NCI-H226 (cell line): ENCODE results near the gene LYPLAL1.
"Not testable (repeated sequence)": the region's sequence is repeated elsewhere in the genome, so short reads cannot be mapped to it uniquely, and the experiment has no call there.

Experiments used
- DNase-seq: peaks from one replicate; pipeline ENCODE4 v3.0.0-alpha.2; 2015

LYPLAL1 gene

DNA sequence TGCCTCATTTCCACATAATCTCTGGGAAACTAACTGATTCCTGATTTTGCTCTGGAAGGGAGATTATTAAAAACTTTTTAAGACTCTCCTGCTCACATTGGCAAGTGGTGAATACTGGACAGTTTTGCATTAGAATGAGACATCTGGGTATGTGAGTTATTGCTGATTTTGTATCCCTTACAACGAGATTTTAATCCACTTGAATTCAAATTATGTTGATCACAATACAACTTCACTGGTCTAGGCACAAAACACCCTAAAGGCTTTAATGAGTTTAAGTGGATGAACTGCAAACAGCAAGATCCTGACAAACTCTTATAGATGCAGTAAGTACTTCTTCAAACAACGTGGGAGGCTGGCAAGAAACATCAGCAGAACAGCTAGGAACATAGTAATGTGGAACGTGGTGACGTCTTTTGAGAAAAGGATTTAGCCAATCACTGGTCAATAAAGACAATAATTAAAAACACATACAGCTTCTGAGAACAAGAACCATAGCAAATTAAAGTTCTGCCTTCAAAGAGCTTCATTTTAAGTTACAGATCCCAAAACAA lies 10.2 kb upstream of the LYPLAL1 start:
- DNase-seq, result no peak

DNA sequence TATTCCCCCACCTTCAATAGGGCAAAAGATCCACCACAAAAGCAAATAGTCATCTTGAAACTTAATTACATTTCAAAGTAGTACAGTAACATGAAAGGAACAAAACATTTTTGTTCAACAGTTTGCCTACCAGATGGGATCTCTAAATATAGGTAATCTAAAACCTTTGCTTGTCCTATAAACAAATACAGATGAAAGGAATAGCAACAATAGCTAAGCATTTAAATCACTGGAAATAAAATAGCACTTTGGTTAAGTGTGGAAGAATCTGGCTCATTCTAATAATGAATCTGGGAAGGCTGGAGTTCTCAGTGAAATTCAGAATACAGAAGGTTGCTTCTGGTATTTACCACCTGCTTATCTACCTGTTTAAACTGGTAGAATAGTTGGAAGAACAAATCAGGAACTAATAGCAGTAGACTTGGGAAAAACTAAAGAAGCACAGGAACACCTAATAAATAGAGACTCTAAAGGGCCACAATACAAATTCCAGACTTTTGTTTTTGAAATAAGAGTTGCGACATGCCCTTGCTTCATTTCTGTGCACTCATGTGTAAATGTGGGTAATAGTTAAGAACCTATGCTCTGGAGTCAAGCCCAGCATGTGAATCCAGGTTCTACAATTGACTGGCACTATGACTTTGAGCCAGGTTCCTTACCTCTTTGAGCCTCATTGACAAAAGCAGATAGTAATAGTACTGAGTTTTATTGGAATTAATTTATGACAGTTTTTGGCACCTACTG lies 2.3 kb upstream of the LYPLAL1 start:
- DNase-seq, result peak; percentile 2

DNA sequence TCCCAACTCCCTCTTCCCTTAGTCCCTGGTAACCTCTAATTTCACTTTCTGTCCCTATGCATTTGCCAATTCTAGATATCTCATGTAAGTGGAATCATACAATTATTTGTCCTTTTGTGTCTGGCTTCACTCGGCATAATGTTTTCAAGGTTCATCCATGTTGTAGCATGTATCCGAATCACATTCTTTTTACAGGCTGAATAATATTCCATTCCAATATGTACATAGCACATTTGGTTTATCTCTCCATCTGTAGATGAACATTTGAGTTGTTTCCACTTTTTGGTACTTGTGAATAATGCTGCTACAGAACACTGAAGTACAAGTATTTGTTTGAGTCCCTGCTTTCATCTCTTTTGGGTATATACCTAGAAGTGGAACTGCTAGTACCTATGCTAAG lies 857 bp upstream of the LYPLAL1 start:
- no peak for DNase-seq

DNA sequence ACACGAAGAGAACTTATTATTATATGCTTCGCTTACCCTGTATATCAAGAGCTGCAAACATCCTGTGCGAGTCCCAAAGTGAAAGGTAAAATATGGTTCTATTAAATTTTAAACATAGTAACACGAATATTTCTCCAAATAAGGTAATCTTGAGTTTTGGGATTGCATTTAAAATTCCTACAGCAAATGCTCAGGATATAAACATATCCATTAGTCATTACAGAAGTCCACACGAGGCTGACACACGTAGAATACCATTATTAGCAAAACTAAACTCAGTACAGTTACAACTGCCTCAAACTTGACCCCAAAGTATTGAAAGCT lies 282 bp upstream of the LYPLAL1 start:
- DNase-seq, result no peak

DNA sequence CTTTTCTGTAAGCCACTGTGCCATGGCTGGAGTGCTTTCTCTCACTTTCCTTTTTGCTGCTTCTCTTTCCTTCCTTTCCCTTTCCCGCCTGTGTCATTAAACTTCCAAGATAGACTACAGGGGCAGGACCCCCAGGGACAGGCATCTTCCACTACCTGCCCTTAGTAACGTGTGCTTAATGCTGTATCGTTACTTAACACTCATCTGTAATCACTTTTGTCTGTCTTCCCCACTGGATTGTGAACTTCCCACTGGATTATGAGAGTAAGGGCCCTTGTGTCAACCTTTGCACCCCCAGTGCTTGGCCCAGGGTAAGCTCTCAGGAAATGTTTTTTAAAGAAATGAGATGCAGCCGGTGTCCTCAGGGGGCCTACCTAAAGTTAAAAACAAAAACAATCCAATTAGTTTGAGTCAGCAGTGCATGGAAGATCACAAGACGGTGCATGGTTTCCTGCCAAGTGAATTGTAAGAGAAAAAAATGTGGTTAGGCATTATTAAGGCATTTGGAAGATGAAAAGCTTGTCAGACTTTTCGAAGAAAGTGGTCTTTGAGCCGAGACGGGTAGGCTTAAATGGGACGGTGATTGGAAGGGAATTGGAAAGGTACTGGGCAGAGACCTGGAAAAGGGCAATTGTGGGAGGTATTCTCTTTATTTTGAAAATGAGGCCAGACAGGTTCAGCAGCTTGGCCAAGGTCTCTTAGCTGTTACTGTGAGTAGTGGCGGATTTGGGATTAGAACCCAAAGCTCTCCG lies 958 bp downstream of the LYPLAL1 start:
- no peak for DNase-seq

DNA sequence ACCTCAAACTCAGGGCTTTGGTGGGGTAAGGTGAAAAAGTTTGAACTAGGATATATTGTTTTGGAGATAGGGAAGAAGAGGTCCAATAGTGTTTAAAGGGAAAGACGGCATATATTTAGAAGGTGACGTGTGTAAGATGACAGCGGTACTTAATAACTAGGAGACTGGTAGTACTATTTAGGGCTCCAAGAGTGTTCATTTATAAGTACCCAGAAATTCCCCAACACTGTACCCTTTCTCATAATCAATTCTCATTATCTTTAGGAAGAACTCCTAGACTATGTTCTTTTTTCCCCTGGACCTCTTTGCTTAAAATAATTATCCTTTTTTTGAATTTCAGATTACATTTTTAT lies 1.5 kb downstream of the LYPLAL1 start:
- DNase-seq, result no peak

DNA sequence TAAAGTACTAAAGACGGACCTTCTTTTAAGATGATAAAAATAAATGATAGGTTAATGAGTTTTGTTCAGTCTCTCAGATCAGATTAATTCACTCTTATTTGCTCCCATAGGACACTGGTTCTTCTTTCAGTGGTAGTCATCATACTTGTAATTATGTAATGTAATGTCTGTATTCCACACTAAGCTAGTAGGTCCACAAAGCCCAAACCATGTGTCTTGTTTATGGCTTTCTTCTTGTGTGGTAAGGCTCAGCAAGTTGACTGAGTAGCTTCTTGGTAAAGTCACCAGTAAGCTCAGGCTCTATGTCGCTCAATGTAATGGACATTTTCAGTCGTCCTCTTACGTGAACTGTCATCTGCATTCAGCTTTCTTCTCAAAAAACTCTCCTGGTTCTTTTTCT lies 2.5 kb downstream of the LYPLAL1 start:
- no peak for DNase-seq

DNA sequence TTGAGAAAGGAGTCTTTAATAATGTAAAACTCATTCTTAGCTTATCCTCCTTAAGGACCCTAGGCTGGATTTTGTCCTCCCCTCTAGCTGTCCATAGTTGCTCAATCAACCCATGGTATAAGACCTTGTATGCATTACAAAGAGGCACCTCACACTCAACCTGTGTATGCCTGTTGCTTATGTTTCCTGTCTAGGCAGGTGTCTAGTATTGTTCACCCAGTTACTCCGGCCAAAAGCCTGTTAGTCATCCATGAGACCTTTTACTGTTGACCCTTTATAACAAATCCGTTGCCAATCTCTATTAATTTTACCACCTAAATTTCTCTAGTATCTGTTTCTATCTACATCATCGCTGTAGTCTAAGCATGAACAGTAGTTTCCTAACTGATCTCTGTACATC lies 3.7 kb downstream of the LYPLAL1 start:
- no peak for DNase-seq

DNA sequence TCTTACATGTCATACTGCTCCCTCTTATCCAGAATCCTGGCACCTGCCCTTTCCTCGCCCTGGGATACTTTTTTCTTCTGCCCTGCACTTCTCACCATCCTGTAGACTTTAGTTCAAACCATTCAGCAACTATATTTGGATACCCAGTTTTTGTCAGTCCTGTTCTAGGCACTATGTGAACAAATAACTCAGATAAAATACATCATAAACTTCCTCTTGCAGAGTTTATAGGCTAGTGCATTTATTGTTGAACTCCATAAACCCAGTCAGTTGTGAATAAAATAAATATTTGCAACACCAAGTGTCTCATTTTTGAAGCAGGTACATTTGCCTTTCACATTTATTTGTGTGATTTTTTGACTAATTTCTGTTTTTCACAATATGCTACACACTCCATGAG lies 4.3 kb downstream of the LYPLAL1 start:
- no peak for DNase-seq

DNA sequence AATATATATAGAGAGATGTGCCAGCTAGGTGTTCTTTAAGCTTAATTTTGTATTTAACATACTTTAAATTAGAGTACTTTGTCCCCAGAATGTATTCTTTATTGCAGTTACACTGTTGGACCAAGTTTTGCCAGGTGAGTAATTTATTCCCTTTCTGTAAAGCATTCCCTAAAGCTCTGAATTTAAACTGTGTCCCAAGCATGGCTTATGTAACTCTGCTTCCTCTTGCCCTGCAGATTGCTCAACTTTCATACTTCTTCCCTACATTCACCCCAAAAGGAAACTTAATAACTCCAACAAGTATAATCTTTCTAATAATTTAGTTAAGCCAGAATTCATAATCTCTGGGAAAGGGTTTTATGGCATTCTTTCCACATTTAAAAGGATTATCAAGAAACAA lies 5.6 kb downstream of the LYPLAL1 start:
- DNase-seq, result peak; percentile 6

DNA sequence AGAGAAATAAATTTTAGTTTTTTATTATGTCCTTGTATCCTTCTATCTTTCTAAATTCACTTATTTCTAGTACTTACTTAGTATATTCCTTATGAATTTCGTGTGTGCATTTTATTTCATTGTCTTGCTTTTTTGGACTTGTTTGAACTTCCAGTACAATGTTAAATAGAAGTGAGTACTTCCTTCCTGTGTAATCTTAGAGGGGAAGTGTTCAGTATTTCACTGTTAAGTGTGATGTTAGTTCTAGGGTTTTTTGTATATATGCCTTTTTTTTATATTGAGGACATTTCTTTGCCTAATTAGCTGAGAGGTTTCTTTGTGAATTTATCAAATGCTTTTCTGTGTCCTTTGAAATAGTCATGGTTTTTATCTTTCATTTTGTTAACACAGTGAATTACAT lies 10.7 kb downstream of the LYPLAL1 start:
- DNase-seq, result no peak

DNA sequence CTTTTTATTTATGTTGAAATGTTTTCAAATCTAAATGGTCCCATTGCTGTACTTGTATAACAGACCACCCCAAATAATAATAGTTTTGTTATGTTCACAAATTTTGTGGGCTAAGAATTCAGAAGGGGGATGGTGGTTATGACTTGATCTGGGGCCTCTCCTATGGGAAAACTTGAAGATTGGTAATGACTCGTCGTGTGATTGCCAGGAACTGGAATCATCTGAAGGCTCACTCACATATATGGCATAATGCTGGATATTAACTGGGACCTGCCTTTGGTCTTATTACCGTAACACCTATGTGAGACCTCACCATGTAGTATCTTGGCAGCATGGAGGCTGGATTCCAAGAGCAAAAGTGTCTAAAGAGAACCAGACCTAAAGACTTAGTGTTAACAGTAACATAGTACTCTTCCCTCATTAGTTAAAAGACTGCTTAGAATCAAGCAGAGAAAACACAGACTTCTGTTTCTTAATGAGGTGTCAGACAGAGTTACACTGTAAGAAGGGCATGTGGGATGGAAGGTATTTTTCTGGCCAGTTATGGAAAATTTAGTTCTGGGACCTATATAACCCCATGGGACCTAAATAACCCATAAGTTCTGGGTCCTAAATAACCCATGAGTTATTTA lies 11.9 kb downstream of the LYPLAL1 start:
- DNase-seq, result no peak

DNA sequence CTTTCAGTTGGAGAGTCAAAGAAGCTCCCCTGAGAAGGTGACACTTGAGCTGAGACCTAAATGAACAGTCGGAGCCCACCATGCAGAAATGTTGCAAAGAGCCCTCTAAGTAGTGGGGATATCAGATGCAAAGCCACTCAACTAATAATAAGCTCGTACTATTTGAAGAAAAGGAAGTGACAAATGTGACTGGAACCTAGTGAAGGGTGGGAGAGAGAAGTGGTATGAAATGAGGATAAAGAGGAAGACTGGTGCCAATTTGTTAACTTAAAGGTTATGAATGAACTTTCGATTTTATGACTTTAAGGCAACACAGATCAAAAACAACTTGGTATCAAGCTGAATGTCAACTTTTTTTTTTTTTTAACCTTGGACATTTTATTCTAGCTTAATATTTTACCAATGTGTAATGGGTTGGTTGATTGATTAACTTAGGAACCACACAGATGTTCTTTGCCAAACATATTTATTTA lies 14.7 kb downstream of the LYPLAL1 start:
- DNase-seq, result no peak

DNA sequence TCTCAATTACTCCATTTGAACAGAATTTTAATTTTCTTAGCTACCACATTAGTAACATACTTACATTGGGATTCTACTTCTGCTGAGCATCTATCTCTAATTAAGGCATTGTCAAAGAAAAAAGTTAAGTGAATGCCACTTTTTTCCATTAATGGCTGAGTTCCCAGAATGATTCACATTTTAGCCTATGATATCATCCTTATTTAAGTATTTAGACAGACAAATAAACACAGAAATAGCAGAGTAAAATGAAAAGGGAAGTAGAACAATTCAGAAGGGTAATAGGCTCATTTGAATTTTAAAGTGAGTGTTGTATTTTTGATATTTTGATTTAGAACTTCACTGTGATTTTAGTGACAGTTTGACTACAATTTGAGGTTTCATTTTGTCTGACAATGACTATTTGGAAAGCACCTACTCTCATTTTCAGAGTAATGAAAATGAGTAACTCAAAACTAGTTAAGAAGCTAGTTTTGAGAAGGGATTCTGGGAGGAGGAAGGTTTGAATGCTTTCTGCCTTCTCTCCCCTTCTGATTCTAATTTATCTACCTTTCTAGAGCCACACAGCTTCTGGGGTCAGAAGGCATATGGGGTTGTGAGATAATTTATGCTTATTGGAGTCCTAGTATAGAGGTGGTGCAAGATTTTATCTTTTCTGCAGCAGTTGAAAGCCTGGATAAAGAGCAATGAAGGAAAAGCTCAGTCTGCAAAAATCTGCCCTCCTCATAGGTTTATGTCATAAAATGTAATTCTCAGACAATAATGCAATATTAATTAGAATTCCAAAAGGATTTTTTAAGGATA lies 15.5 kb downstream of the LYPLAL1 start:
- peak; percentile 6 for DNase-seq

DNA sequence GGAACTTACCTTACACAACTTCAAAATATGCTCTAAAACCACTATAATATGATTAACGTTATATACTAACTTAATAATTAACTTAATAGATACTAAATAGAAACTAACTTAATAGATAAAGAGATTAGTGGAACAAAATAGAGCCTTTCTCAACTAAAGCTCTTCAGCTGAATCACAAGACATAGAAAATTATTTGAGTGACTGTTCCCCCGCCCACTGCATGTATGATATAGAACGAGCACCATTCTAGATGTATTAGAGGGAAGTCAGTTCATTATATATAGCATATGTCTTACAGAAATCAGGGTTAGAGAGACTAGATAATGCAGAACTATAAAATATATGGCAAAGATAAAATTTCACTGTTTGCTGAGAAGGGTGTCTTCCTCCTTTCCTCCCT lies 16.3 kb downstream of the LYPLAL1 start:
- DNase-seq, result no peak

DNA sequence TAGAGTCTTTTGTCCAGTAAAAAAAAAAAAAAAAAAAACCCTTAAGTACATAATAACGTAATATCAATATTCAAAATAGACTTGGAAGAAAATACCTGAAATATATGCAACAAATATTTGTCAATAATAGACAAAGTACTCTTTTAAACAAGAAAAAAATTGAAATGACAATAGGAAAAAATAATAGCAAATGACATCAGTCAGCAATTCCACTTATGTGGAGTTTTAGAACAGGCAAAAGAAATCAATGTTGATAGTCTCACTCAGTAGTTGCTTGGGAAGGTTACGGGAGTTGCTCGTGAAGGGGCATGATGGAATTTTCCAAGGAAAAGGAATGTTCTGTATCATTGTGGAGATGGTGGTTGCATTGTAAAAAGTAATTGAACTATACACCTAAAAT lies 16.9 kb downstream of the LYPLAL1 start:
- DNase-seq, result no peak

DNA sequence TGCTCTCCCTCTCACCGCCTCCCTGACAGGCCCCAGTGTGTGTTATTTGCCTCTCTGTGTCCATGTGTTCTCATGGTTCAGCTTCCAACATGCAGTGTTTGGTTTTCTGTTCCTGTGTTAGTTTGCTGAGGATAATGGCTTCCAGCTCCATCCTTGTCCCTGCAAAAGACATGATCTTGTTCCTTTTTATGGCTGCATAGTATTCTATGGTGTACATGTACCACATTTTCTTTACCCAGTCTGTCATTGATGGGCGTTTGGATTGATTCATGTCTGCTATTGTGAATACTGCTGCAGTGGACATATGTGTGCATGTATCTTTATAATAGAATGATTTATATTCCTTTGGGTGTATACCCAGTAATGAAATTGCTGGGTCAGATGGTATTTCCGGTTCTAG lies 22.2 kb downstream of the LYPLAL1 start:
- DNase-seq, result not testable (repeated sequence)

DNA sequence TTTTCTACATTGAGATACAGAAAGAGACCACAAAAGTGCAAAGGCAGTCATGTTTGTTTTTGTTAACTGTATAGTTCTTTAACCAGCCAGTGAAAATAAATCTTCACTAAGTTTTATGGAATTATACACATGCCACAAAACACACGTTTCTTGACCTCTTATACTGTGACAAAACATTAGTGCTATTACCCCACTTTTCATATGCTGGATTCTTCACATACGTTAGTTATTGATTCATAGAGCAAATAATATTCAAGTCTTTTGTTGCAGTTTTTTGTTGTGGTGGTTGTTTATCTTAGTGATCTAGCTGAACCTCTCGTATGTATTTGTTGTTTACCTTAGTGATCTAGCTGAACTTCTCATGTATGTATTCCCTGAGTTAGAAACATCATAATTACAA lies 28.0 kb downstream of the LYPLAL1 start:
- DNase-seq, result no peak

DNA sequence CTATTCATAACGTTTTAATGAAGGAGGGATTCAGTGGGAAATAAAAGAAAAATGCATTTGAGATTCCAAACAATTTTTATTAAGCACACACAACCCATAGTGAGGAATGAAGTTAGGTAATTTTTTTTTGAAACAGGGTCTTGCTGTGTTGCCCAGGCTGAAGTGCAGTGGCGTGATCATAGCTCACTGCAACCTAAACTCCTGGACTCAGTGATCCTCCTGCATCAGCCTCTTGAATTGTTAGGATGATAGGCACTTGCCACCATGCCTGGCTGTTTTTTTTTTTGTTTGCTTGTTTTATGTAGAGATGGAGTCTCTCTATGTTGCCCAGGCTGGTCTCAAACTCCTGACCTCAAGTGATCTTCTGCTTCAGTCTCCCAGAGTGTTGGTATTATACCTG lies 28.9 kb downstream of the LYPLAL1 start:
- DNase-seq, result no peak

DNA sequence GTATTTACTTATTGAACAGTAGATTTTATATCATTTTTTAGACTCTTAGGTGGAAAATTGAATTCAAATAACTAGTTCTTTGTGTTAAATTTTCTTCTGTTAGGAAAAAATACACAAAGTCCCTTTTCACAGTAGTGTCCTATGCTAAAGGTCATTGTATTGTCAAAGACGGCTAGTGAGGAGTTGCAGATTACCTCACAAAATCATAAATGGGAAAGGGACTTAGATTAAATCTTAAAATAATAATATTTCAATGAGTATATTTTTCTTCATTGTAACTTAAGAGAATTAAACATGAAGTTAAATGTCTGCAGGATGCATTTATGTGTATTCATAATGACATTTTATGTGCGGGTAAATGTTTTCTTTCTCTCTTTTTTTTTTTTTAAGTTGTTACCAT lies 32.7 kb downstream of the LYPLAL1 start:
- no peak for DNase-seq

DNA sequence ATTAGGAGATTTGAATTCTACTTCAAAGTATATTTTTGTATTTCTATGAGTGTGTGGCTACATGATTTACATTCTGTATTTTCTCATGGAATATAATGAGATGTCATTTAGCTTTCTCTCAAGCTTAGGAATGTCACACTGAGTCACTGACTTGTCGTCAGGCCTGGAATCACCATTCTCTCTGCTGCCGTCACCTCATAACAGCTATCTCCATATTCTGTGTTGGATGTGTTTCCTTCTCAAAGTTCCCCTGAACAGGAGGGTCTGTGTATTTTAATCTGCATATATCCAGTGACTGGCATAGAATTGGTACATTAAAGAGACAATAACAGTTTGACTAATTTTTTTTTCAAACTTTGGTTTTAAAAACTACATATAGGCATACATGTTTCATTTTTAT lies 35.9 kb downstream of the LYPLAL1 start:
- no peak for DNase-seq

DNA sequence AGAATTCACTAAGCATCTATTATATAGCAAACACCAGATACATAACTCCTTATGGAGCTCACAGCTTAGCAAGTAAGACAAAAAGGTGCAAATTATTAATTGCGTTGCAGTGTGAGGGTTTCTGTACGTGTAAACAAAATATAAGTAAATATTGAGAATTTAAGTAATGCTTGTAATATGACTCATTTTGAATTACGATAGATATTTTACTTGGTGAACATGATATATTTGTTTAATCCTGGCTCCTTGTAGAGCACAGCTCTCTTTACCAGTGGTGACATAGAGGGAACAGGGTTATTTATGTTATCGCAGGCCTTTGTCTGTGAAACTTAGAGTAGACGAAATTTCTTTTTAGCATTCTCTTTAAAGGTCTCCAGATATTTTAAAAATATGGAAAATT lies 36.4 kb downstream of the LYPLAL1 start:
- no peak for DNase-seq

DNA sequence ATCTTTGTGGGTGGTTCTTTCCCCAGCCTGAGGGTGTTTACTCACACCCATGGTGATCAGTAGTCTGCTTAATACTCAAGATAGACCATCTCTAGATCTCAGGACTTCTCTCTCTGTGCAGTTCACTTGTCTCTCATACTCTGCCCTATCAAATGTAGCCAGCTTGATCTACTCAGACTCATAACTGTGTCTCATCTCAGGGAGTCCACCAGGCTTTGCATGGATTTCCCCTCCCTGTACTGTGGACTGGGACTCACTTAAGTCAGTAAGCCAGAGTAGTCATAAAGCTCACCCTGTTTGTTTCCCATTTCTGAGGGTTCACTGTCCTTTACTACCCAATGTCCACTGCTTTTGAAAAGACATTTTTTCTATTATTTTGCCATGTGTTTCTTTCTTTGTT lies 41.8 kb downstream of the LYPLAL1 start:
- DNase-seq, result no peak
